GM23338 (cell line): ENCODE results near the gene SKIC2.

Experiments
- CREB1 ChIP-seq: fragments of 250-450 bp; sonication (Bioruptor Pico); IDR thresholded peaks from 2 replicates; pipeline ENCODE4 v1.5.0; 2020; ENCODE audit warnings: low read depth, mild to moderate bottlenecking, moderate library complexity
- EZH2 ChIP-seq: fragments of 200-600 bp; sonication (generic); IDR thresholded peaks from one replicate; pipeline ENCODE4 v1.8.0; 2017; ENCODE audit warnings: antibody characterized with exemption, mild to moderate bottlenecking, low read depth; ENCODE audit not compliant: unreplicated experiment
- EZH2phosphoT487 ChIP-seq: fragments of 200-600 bp; sonication (generic); IDR thresholded peaks from one replicate; pipeline ENCODE4 v1.8.1; 2018; ENCODE audit warnings: antibody characterized with exemption; ENCODE audit not compliant: unreplicated experiment
- JUNB ChIP-seq: IDR thresholded peaks from one replicate; pipeline ENCODE4 v1.6.1; 2016; ENCODE audit warnings: antibody characterized with exemption; ENCODE audit not compliant: unreplicated experiment
- NANOG ChIP-seq: IDR thresholded peaks from 2 replicates; pipeline ENCODE4 v1.6.1; 2016; ENCODE audit warnings: antibody characterized with exemption, borderline replicate concordance
- POLR2AphosphoS5 ChIP-seq: IDR thresholded peaks from 2 replicates; pipeline ENCODE4 v1.6.1; 2016; ENCODE audit warnings: antibody characterized with exemption, low read depth
- REST ChIP-seq: IDR thresholded peaks from one replicate; pipeline ENCODE4 v1.6.1; 2018; ENCODE audit warnings: antibody characterized with exemption; ENCODE audit not compliant: unreplicated experiment
- STAT1 ChIP-seq: IDR thresholded peaks from one replicate; pipeline ENCODE4 v1.6.1; 2016; ENCODE audit warnings: antibody characterized with exemption; ENCODE audit not compliant: unreplicated experiment
- ZNF331 ChIP-seq: fragments of 250-450 bp; sonication (Bioruptor Pico); IDR thresholded peaks from 2 replicates; pipeline ENCODE4 v1.5.0; 2020; ENCODE audit warnings: low read depth, mild to moderate bottlenecking, moderate library complexity
- TF ChIP-seq, protein P1 (sequence below), 2 experiments: fragments of 200-600 bp in 1 of 2; sonication (generic) in 1 of 2; conservative IDR thresholded peaks; 2 replicates each; pipeline versions ENCODE4 v1.5.1 to v1.6.1; 2016 to 2017; ENCODE audit warnings: antibody characterized with exemption in 2 of 2, low read depth in 2 of 2, mild to moderate bottlenecking in 2 of 2, moderate library complexity in 1 of 2
- TF ChIP-seq, protein P2 (sequence below): IDR thresholded peaks from 2 replicates; pipeline ENCODE4 v1.6.1; 2016; ENCODE audit warnings: antibody characterized with exemption
- TF ChIP-seq, protein P3 (sequence below): fragments of 250-450 bp; sonication (Bioruptor Pico); IDR thresholded peaks from 2 replicates; pipeline ENCODE4 v1.5.0; 2020; ENCODE audit warnings: mild to moderate bottlenecking, moderate library complexity

GRCh38 chr6:31956796-31957195 lies 2.2 kb upstream of the SKIC2 start:
- TF ChIP-seq, protein P1, sequence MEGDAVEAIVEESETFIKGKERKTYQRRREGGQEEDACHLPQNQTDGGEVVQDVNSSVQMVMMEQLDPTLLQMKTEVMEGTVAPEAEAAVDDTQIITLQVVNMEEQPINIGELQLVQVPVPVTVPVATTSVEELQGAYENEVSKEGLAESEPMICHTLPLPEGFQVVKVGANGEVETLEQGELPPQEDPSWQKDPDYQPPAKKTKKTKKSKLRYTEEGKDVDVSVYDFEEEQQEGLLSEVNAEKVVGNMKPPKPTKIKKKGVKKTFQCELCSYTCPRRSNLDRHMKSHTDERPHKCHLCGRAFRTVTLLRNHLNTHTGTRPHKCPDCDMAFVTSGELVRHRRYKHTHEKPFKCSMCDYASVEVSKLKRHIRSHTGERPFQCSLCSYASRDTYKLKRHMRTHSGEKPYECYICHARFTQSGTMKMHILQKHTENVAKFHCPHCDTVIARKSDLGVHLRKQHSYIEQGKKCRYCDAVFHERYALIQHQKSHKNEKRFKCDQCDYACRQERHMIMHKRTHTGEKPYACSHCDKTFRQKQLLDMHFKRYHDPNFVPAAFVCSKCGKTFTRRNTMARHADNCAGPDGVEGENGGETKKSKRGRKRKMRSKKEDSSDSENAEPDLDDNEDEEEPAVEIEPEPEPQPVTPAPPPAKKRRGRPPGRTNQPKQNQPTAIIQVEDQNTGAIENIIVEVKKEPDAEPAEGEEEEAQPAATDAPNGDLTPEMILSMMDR (conservative IDR thresholded peaks at IDR 0.05; ENCODE audit: low read depth in 2 of 2) = no peak
- TF ChIP-seq POLR2AphosphoS5 = no peak
- no peak for TF ChIP-seq EZH2
- TF ChIP-seq JUNB = no peak
- TF ChIP-seq CREB1 (CRISPR knock-in tag) = no peak
- TF ChIP-seq EZH2phosphoT487 = no peak
- no peak for TF ChIP-seq REST
- TF ChIP-seq, protein P2, sequence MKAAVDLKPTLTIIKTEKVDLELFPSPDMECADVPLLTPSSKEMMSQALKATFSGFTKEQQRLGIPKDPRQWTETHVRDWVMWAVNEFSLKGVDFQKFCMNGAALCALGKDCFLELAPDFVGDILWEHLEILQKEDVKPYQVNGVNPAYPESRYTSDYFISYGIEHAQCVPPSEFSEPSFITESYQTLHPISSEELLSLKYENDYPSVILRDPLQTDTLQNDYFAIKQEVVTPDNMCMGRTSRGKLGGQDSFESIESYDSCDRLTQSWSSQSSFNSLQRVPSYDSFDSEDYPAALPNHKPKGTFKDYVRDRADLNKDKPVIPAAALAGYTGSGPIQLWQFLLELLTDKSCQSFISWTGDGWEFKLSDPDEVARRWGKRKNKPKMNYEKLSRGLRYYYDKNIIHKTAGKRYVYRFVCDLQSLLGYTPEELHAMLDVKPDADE = no peak
- TF ChIP-seq, protein P3, sequence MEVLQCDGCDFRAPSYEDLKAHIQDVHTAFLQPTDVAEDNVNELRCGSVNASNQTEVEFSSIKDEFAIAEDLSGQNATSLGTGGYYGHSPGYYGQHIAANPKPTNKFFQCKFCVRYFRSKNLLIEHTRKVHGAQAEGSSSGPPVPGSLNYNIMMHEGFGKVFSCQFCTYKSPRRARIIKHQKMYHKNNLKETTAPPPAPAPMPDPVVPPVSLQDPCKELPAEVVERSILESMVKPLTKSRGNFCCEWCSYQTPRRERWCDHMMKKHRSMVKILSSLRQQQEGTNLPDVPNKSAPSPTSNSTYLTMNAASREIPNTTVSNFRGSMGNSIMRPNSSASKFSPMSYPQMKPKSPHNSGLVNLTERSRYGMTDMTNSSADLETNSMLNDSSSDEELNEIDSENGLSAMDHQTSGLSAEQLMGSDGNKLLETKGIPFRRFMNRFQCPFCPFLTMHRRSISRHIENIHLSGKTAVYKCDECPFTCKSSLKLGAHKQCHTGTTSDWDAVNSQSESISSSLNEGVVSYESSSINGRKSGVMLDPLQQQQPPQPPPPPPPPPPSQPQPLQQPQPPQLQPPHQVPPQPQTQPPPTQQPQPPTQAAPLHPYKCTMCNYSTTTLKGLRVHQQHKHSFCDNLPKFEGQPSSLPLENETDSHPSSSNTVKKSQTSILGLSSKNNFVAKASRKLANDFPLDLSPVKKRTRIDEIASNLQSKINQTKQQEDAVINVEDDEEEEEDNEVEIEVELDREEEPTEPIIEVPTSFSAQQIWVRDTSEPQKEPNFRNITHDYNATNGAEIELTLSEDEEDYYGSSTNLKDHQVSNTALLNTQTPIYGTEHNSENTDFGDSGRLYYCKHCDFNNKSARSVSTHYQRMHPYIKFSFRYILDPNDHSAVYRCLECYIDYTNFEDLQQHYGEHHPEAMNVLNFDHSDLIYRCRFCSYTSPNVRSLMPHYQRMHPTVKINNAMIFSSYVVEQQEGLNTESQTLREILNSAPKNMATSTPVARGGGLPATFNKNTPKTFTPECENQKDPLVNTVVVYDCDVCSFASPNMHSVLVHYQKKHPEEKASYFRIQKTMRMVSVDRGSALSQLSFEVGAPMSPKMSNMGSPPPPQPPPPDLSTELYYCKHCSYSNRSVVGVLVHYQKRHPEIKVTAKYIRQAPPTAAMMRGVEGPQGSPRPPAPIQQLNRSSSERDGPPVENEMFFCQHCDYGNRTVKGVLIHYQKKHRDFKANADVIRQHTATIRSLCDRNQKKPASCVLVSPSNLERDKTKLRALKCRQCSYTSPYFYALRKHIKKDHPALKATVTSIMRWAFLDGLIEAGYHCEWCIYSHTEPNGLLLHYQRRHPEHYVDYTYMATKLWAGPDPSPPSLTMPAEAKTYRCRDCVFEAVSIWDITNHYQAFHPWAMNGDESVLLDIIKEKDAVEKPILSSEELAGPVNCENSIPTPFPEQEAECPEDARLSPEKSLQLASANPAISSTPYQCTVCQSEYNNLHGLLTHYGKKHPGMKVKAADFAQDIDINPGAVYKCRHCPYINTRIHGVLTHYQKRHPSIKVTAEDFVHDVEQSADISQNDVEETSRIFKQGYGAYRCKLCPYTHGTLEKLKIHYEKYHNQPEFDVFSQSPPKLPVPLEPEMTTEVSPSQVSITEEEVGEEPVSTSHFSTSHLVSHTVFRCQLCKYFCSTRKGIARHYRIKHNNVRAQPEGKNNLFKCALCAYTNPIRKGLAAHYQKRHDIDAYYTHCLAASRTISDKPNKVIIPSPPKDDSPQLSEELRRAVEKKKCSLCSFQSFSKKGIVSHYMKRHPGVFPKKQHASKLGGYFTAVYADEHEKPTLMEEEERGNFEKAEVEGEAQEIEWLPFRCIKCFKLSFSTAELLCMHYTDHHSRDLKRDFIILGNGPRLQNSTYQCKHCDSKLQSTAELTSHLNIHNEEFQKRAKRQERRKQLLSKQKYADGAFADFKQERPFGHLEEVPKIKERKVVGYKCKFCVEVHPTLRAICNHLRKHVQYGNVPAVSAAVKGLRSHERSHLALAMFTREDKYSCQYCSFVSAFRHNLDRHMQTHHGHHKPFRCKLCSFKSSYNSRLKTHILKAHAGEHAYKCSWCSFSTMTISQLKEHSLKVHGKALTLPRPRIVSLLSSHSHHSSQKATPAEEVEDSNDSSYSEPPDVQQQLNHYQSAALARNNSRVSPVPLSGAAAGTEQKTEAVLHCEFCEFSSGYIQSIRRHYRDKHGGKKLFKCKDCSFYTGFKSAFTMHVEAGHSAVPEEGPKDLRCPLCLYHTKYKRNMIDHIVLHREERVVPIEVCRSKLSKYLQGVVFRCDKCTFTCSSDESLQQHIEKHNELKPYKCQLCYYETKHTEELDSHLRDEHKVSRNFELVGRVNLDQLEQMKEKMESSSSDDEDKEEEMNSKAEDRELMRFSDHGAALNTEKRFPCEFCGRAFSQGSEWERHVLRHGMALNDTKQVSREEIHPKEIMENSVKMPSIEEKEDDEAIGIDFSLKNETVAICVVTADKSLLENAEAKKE (CRISPR knock-in tag) = no peak
- no peak for TF ChIP-seq ZNF331 (CRISPR knock-in tag)
- TF ChIP-seq STAT1 = no peak
- TF ChIP-seq NANOG = no peak
